GM18520 (cell line): ENCODE results near the gene VSTM2L.
A peak's percentile ranks its signal among the peaks of the same experiment; 100 is the strongest.

Experiments
- ATAC-seq: cut with Tn5 transposase; IDR thresholded peaks from one replicate; pipeline ENCODE4 v1.9.1; 2021; ENCODE audit not compliant: unreplicated experiment

VSTM2L gene

GRCh38 chr20:37986873-37987601 is 84.1 kb downstream of the VSTM2L start:
- no peak for ATAC-seq

GRCh38 chr20:37987602-37988290 is 84.8 kb downstream of the VSTM2L start:
- no peak for ATAC-seq

GRCh38 chr20:37988306-37988954 is 85.5 kb downstream of the VSTM2L start:
- no peak for ATAC-seq

GRCh38 chr20:37989601-37990295 is 86.8 kb downstream of the VSTM2L start:
- ATAC-seq = no peak

GRCh38 chr20:37990571-37991151 is 87.7 kb downstream of the VSTM2L start:
- ATAC-seq = peak; percentile 78

GRCh38 chr20:37991157-37991866 is 88.4 kb downstream of the VSTM2L start:
- no peak for ATAC-seq

GRCh38 chr20:37991908-37992307 is 89.0 kb downstream of the VSTM2L start:
- no peak for ATAC-seq

GRCh38 chr20:37992802-37993409 is 90.0 kb downstream of the VSTM2L start:
- no peak for ATAC-seq

- no peak for ATAC-seq
Observed at GRCh38 chr20:37994512-37994911, 91.6 kb downstream of the VSTM2L start.
